Raji (cell line): Measurements from ENCODE around the gene RNASE8.

Experiments used
- POLR2A ChIP-seq: IDR thresholded peaks from 2 replicates; pipeline ENCODE4 v1.6.1; 2011; ENCODE audit warnings: low read depth, low read length, control low read depth; ENCODE audit not compliant: insufficient read depth

Gene RNASE8

GRCh38 chr14:21024585-21025370 is 32.8 kb upstream of the RNASE8 start, which contains the start of gene NDRG2:
TSS of gene NDRG2 (minus strand) at chr14:21025061. CDS start at chr14:21023315, 1,746 bp downstream.
- TF ChIP-seq POLR2A, result no peak

- no peak for TF ChIP-seq POLR2A
Observed at GRCh38 chr14:21025371-21026273, 32.0 kb upstream of the RNASE8 start.

- TF ChIP-seq POLR2A, result no peak
Observed at GRCh38 chr14:21026274-21026987, 31.2 kb upstream of the RNASE8 start.

- TF ChIP-seq POLR2A, result no peak
Observed at GRCh38 chr14:21026988-21027315, 30.7 kb upstream of the RNASE8 start.

- no peak for TF ChIP-seq POLR2A
Observed at GRCh38 chr14:21029917-21030316, 27.7 kb upstream of the RNASE8 start, which contains the start of gene TPPP2. TSS of gene TPPP2 (plus strand) at chr14:21030217. CDS start at chr14:21030582, 365 bp downstream.

- TF ChIP-seq POLR2A, result no peak
Observed at GRCh38 chr14:21030531-21030930, 27.1 kb upstream of the RNASE8 start.

GRCh38 chr14:21032326-21033132 is 25.1 kb upstream of the RNASE8 start:
- TF ChIP-seq POLR2A, result no peak

GRCh38 chr14:21033133-21033698 is 24.4 kb upstream of the RNASE8 start:
- TF ChIP-seq POLR2A, result no peak

GRCh38 chr14:21034707-21035106 is 22.9 kb upstream of the RNASE8 start, which contains the start of gene RNASE13:
TSS of gene RNASE13 (minus strand) at chr14:21034807. CDS start at chr14:21034288, 519 bp downstream.
- no peak for TF ChIP-seq POLR2A

GRCh38 chr14:21036751-21037150 is 20.9 kb upstream of the RNASE8 start:
- TF ChIP-seq POLR2A, result no peak

- TF ChIP-seq POLR2A, result no peak
Observed at GRCh38 chr14:21037156-21037555, 20.5 kb upstream of the RNASE8 start.

- no peak for TF ChIP-seq POLR2A
Observed at GRCh38 chr14:21038441-21039422, 18.9 kb upstream of the RNASE8 start.
